ENCODE results near the gene SPINT4.

DNA sequence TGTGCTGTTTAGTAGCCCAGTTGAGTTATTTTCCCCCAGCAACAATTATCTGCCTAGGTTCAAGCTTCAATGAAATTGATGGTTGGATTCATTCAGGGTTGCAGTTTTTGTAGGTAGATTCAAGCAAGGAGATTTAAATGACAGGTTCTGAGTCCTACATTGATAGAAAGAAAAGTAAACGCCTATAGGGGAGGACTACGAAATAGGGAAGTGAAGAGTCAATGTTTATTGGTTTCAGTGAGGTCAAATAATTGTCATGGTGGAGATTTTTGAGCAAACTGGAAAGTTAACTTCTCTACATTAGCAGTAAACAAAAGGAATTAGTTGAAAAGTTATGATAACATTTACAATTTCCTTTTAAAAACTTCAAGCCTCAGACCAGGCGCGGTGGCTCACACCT is 21.0 kb upstream of the SPINT4 start:
- TF ChIP-seq, protein P1, sequence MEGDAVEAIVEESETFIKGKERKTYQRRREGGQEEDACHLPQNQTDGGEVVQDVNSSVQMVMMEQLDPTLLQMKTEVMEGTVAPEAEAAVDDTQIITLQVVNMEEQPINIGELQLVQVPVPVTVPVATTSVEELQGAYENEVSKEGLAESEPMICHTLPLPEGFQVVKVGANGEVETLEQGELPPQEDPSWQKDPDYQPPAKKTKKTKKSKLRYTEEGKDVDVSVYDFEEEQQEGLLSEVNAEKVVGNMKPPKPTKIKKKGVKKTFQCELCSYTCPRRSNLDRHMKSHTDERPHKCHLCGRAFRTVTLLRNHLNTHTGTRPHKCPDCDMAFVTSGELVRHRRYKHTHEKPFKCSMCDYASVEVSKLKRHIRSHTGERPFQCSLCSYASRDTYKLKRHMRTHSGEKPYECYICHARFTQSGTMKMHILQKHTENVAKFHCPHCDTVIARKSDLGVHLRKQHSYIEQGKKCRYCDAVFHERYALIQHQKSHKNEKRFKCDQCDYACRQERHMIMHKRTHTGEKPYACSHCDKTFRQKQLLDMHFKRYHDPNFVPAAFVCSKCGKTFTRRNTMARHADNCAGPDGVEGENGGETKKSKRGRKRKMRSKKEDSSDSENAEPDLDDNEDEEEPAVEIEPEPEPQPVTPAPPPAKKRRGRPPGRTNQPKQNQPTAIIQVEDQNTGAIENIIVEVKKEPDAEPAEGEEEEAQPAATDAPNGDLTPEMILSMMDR (conservative IDR thresholded peaks at IDR 0.05; ENCODE audit: low read length) = no peak
- TF ChIP-seq EZH2phosphoT487 (IDR thresholded peaks at IDR 0.05; ENCODE audit: borderline replicate concordance, low read depth, low read length) = no peak

Measured in OCI-LY7 (cell line).